Measurements from ENCODE around the gene MCRIP2. TPM values are rescaled to one million over a fixed set of nuclear protein-coding genes. Genes with fewer than 3 reads are reported as not detected.
"Not testable (repeated sequence)": the region's sequence is repeated elsewhere in the genome, so short reads cannot be mapped to it uniquely, and the experiment has no call there.

The MCRIP2 gene
- total RNA-seq, 2 donors from 2014 or later, result 92.8 to 117 TPM

GRCh38 chr16:684961-685696 lies 43.5 kb downstream of the MCRIP2 start:
- no peak for DNase-seq
- no peak for ATAC-seq

GRCh38 chr16:685967-686366 lies 44.3 kb downstream of the MCRIP2 start:
- DNase-seq, result no peak
- intact Hi-C loops (cut with DNase I), result no loop called here
- ATAC-seq, result no peak

More at GRCh38 chr16:684961-685696, 43.5 kb downstream of the MCRIP2 start:
- intact Hi-C loops (cut with DNase I), result no loop called here

GRCh38 chr16:686459-687260 lies 45.0 kb downstream of the MCRIP2 start:
- DNase-seq, result no peak
- intact Hi-C loops (cut with DNase I), result no loop called here

GRCh38 chr16:687499-687898 lies 45.9 kb downstream of the MCRIP2 start:
- no peak for DNase-seq
- no peak for ATAC-seq
- intact Hi-C loops (cut with DNase I), result no loop called here

More at GRCh38 chr16:686459-687260, 45.0 kb downstream of the MCRIP2 start:
- ATAC-seq, result no peak

GRCh38 chr16:689175-689897 lies 47.7 kb downstream of the MCRIP2 start:
- intact Hi-C loops (cut with DNase I), result no loop called here
- ATAC-seq (no peak), DNase-seq (no peak)

- ATAC-seq; intact Hi-C loops (cut with DNase I); DNase-seq: not testable (repeated sequence)
These were observed 49.6 kb downstream of the MCRIP2 start for GRCh38 chr16:691242-691641.

GRCh38 chr16:692356-693108 lies 50.9 kb downstream of the MCRIP2 start:
- no peak for DNase-seq
- ATAC-seq, result no peak
- intact Hi-C loops (cut with DNase I), result no loop called here

- ATAC-seq (no peak), DNase-seq (no peak)
- intact Hi-C loops (cut with DNase I), result no loop called here
These were observed 51.7 kb downstream of the MCRIP2 start for GRCh38 chr16:693364-693763.

- no peak for DNase-seq
- ATAC-seq, result no peak
- intact Hi-C loops (cut with DNase I), result no loop called here
These were observed 52.1 kb downstream of the MCRIP2 start for GRCh38 chr16:693766-694165.

GRCh38 chr16:694187-694862 lies 52.7 kb downstream of the MCRIP2 start:
- no peak for DNase-seq
- intact Hi-C loops (cut with DNase I), result no loop called here
- ATAC-seq, result no peak

- intact Hi-C loops (cut with DNase I), result no loop called here
- DNase-seq (no peak), ATAC-seq (no peak)
These were observed 53.3 kb downstream of the MCRIP2 start for GRCh38 chr16:694863-695354.

- ATAC-seq (peak; percentile 38 to 51), DNase-seq (no peak)
- intact Hi-C loops (cut with DNase I), result no loop called here
These were observed 53.9 kb downstream of the MCRIP2 start for GRCh38 chr16:695355-696089.

Other genes with a start within 250 kb of the MCRIP2 start
- gene NME4, start 244.6 kb upstream of the MCRIP2 start, total RNA-seq, result 10 to 100 TPM; 45.3 to 71.1 TPM
- gene DECR2, start 239.9 kb upstream of the MCRIP2 start, total RNA-seq, result 10 to 100 TPM in 1 of 2 donors, 1 to 10 TPM in 1; 8.9 to 15.9 TPM
- gene RAB11FIP3, start 216.2 kb upstream of the MCRIP2 start, total RNA-seq, result 10 to 100 TPM; 24.2 to 38.1 TPM
- 10 to 100 TPM; 19.2 to 25.8 TPM for gene CAPN15, start 114.1 kb upstream of the MCRIP2 start, total RNA-seq
- not detected for gene PRR35, start 81.4 kb upstream of the MCRIP2 start, total RNA-seq
- gene NHLRC4, start 74.8 kb upstream of the MCRIP2 start, total RNA-seq, result under 1 TPM; 0.10 to 0.97 TPM
- 10 to 100 TPM; 19.1 to 21.3 TPM for gene PIGQ, start 71.9 kb upstream of the MCRIP2 start, total RNA-seq
- 10 to 100 TPM in 1 of 2 donors, 1 to 10 TPM in 1; 9.9 to 13.5 TPM for gene RAB40C, start 51.8 kb upstream of the MCRIP2 start, total RNA-seq
- gene WFIKKN1, start 10.8 kb upstream of the MCRIP2 start, total RNA-seq, result under 1 TPM; 0.21 to 0.50 TPM
- 10 to 100 TPM; 42.8 to 61.8 TPM for gene METTL26, start 5.5 kb upstream of the MCRIP2 start, total RNA-seq
- gene WDR90, start 7.5 kb downstream of the MCRIP2 start, total RNA-seq, result 10 to 100 TPM in 1 of 2 donors, 1 to 10 TPM in 1; 9.6 to 15.5 TPM
- 100 to 1,000 TPM in 1 of 2 donors, 10 to 100 TPM in 1; 73.8 to 106 TPM for gene RHOT2, start 26.3 kb downstream of the MCRIP2 start, total RNA-seq
- 1 to 10 TPM; 1.2 TPM for gene RHBDL1, start 33.8 kb downstream of the MCRIP2 start, total RNA-seq
- gene STUB1, start 38.6 kb downstream of the MCRIP2 start, total RNA-seq, result 100 to 1,000 TPM in 1 of 2 donors, 10 to 100 TPM in 1; 89.1 to 101 TPM
- gene JMJD8, start 42.5 kb downstream of the MCRIP2 start, total RNA-seq, result 10 to 100 TPM; 45.5 to 48.9 TPM
- gene WDR24, start 48.6 kb downstream of the MCRIP2 start, total RNA-seq, result 1 to 10 TPM; 8.2 TPM
- 1 to 10 TPM in 1 of 2 donors, under 1 TPM in 1; 0.32 to 1.0 TPM for gene FBXL16, start 64.0 kb downstream of the MCRIP2 start, total RNA-seq
- gene METRN, start 73.3 kb downstream of the MCRIP2 start, total RNA-seq, result 10 to 100 TPM; 53.7 to 56.8 TPM
- 10 to 100 TPM; 32.5 to 36.8 TPM for gene ANTKMT, start 79.3 kb downstream of the MCRIP2 start, total RNA-seq
- under 1 TPM; 0.50 to 0.56 TPM for gene CCDC78, start 84.6 kb downstream of the MCRIP2 start, total RNA-seq
- 10 to 100 TPM; 12.0 to 15.8 TPM for gene HAGHL, start 85.3 kb downstream of the MCRIP2 start, total RNA-seq
- gene CIAO3, start 99.2 kb downstream of the MCRIP2 start, total RNA-seq, result 10 to 100 TPM; 22.6 to 23.3 TPM
- gene MSLN, start 118.9 kb downstream of the MCRIP2 start, total RNA-seq, result 10 to 100 TPM; 12.6 to 13.0 TPM
- 10 to 100 TPM; 11.1 to 11.4 TPM for gene RPUSD1, start 146.6 kb downstream of the MCRIP2 start, total RNA-seq
- gene CHTF18, start 146.8 kb downstream of the MCRIP2 start, total RNA-seq, result 1 to 10 TPM; 4.7 to 8.8 TPM
- not detected for gene GNG13, start 158.9 kb downstream of the MCRIP2 start, total RNA-seq

Measured in left cardiac atrium (tissue), 4 donors.